ENCODE results near the gene CHP1. TPM values are rescaled to one million over a fixed set of nuclear protein-coding genes. Genes with fewer than 3 reads are reported as not detected.

CHP1 gene
- total and polyA plus RNA-seq, 2 of the 8 experiments (the other 6 are each of a cell fraction or from before 2014, with no cell fraction given), result 45.2 to 89.0 TPM

DNA sequence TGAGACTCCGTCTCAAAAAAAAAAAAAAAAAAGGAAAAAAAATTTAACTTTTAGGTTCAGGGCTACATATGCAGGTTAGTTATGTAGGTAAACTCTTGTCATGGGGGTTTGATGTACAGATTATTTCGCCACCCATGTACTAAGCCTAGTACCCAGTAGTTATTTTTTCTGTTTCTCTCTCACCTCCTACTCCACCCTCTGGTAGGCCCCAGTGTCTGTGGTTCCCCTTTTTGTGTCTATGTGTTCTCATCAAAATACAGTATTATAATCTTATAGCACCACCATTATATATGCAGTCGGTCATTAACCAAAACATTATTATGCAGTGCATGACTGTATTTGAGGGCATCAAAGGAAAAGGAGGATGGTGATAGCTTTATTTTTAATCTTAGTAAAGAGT, 47.3 kb downstream of the CHP1 start:
- no peak overlapping the region for H4K8ac ChIP-seq (ENCODE audit: extremely low read depth, insufficient read depth, low read length)
- peaks cover 2 to 23% (median 9%) of the 10 kb centered on the region in 4 experiments; a peak in 5 of 8 replicates for H3K36me3 ChIP-seq (ENCODE audit: control insufficient read depth in 2 of 4, insufficient read depth in 4 of 4, low read length in 3 of 4)
- peaks cover 0 to 5% (median 2%) of the 10 kb centered on the region in 4 experiments; a peak in 2 of 7 replicates for H3K4me1 ChIP-seq (replicated peaks in 1 of 4; ENCODE audit: control insufficient read depth in 3 of 4, insufficient read depth in 4 of 4, low read length in 3 of 4)
- no peak for TF ChIP-seq NANOG (IDR thresholded peaks at IDR 0.05; ENCODE audit: insufficient read depth, low read depth, low read length, poor library complexity, severe bottlenecking)
- no peak overlapping the region for H2AFZ ChIP-seq (ENCODE audit: low read length)
- H3K56ac ChIP-seq (replicated peaks; ENCODE audit: insufficient read length, low read depth, low read length), result no peak overlapping the region
- ChIA-PET POLR2A (ENCODE audit: partially characterized antibody) (interaction anchor here (0.7 to 1.2 kb wide), 2 partner anchors 15 to 36 kb away, joined by 3 to 4 read pairs; no protein-coding TSS in a partner anchor), CTCF (ENCODE audit: partially characterized antibody) (no interaction called here)
- H4K5ac ChIP-seq (ENCODE audit: insufficient read length, low read depth, low read length), result no peak overlapping the region
- FAIRE-seq (no peak), DNase-seq (ENCODE audit: low read depth in 1 of 2, low spot score in 2 of 2) (no peak)
- no peaks in the 10 kb centered on the region for H3K79me2 ChIP-seq (ENCODE audit: control insufficient read depth in 1 of 2, insufficient read depth in 2 of 2, low read length in 2 of 2)
- no peak overlapping the region for H2BK120ac ChIP-seq (replicated peaks; ENCODE audit: low read depth, low read length)
- 93% methylated on average over 2 of the region's 3 CpGs; no CpG with 5 or more reads in 1 of the 2 experiments for WGBS, 2 experiments (ENCODE audit: extremely low coverage in 1 of 2, insufficient coverage in 1 of 2, insufficient read length in 1 of 2, insufficient replicate concordance in 2 of 2, low coverage in 1 of 2, low lambda C conversion rate in 2 of 2, missing lambda C conversion rate in 1 of 2)
- H2BK15ac ChIP-seq (ENCODE audit: low read length), result no peak overlapping the region
- no peaks in the 10 kb centered on the region for H3K27me3 ChIP-seq (replicated peaks in 1 of 4; ENCODE audit: control insufficient read depth in 3 of 4, extremely low read depth in 1 of 4, insufficient read depth in 3 of 4, low read length in 3 of 4)
- no peaks in the 10 kb centered on the region for H4K20me1 ChIP-seq (replicated peaks in 1 of 2; ENCODE audit: control insufficient read depth in 1 of 2, insufficient read depth in 2 of 2, low read length in 2 of 2)
- no peak overlapping the region for H3K4ac ChIP-seq (replicated peaks; ENCODE audit: insufficient read length, low read depth, low read length)
- H3K23me2 ChIP-seq (ENCODE audit: low read depth, low read length), result no peaks in the 10 kb centered on the region
- no peak overlapping the region for H2BK5ac ChIP-seq (ENCODE audit: low read depth, low read length)
- H2BK20ac ChIP-seq (ENCODE audit: low read length), result no peak overlapping the region
- H3K9ac ChIP-seq (replicated peaks in 1 of 4; ENCODE audit: extremely low read depth in 1 of 4, low read depth in 3 of 4, low read length in 3 of 4), result no peak overlapping the region
- H3K79me1 ChIP-seq (ENCODE audit: low read depth, low read length), result no peaks in the 10 kb centered on the region
- H3K18ac ChIP-seq (ENCODE audit: extremely low read depth, low read length), result no peak overlapping the region
- H3K23ac ChIP-seq (ENCODE audit: insufficient read length), result no peak overlapping the region
- no peaks in the 10 kb centered on the region for H3K9me3 ChIP-seq (ENCODE audit: insufficient read depth in 2 of 2, low read depth in 1 of 2, low read length in 1 of 2)
- H3K14ac ChIP-seq (ENCODE audit: insufficient read length), result no peak overlapping the region
- no peak overlapping the region for H4K91ac ChIP-seq (replicated peaks; ENCODE audit: insufficient read length, low read length)
- no peak overlapping the region for H2AK5ac ChIP-seq (ENCODE audit: low read depth, low read length)
- H3K4me3 ChIP-seq (ENCODE audit: extremely low read depth in 1 of 4, insufficient read depth in 2 of 4, low read depth in 3 of 4, low read length in 4 of 4), result no peak overlapping the region
- H3K4me2 ChIP-seq (ENCODE audit: insufficient read depth in 1 of 2, low read depth in 2 of 2, low read length in 2 of 2), result no peak overlapping the region
- no peak overlapping the region for H3K27ac ChIP-seq (ENCODE audit: low read depth, low read length)
- no peak overlapping the region for H2BK12ac ChIP-seq (ENCODE audit: low read depth, low read length)
